Measurements from ENCODE around the gene PLPPR1.

Gene PLPPR1

DNA sequence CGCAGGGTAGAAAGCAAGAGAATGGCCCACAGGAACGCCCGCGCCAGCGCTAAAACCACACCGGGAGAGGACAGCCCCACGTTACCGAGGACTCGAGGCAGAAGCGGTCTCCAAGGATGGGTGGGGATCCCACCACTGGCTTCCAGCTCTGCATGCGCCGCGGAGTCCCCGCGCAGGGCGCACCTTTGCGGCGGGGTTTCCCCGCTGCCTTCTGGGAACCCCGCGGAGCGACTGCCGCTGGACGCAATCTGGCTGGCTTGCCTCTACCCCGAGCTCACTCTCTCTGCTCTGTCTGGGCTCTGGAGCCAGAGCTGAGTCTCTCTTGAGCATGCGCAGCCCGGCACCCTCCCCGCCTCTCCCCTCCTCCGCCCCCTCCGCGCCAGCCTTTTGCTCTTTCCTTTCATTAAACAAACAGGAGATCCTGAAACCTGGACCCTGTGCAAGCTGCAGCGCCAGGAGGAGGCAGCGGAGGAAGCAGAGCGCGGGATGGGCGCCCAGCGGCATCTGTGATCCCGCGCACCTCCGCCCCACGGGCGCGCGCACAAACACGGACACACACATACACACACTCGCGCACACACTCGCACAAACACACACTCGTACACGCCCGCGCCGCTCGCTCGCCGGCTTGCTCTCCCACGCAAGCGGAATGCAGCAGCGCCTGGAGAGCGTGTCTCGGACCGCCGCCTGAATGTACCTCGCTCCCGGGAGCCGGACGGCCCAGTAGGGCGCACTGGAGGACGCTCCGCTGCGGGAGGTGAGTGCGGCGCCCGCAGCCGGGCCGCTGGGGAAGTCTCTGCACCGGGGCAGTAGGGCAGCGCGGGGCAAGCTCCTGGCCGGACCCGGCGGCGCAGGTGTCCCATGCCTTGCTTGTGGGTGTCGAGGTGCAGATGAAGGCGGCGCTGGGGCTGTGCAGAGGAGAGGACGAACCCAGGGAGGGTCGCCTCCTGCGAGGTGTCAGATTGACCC, at the start of gene PLPPR1:
PLPPR1 (plus strand) TSS at position 382 of the 969 bp plus-strand sequence.
- TF ChIP-seq GATA2 (IDR thresholded peaks at IDR 0.05; ENCODE audit: low read depth, low read length) = no peak
- TF ChIP-seq GATA3 (IDR thresholded peaks at IDR 0.05; ENCODE audit: low read depth, low read length) = no peak

DNA sequence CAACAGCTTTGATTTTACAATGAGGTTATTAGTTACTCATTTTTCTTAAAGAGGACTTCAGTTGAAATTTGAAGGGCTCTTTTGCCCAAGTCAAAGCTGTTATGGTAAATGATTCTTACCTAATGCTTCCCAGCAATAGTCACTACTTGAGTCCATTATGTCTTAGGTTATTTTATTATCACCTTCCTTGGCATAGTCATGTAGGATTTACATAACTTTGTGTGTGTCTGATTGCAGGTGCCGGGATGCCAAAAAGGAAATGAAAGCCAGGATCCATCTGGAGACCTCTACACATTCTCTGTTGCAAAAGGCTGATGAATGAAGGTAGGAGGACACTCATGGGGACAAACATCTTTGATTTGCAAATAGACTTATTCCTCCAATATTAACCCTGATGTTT, 38.8 kb upstream of the PLPPR1 start:
- TF ChIP-seq GATA2 (IDR thresholded peaks at IDR 0.05; ENCODE audit: low read depth, low read length) (no peak), GATA3 (IDR thresholded peaks at IDR 0.05; ENCODE audit: low read depth, low read length) (no peak)

DNA sequence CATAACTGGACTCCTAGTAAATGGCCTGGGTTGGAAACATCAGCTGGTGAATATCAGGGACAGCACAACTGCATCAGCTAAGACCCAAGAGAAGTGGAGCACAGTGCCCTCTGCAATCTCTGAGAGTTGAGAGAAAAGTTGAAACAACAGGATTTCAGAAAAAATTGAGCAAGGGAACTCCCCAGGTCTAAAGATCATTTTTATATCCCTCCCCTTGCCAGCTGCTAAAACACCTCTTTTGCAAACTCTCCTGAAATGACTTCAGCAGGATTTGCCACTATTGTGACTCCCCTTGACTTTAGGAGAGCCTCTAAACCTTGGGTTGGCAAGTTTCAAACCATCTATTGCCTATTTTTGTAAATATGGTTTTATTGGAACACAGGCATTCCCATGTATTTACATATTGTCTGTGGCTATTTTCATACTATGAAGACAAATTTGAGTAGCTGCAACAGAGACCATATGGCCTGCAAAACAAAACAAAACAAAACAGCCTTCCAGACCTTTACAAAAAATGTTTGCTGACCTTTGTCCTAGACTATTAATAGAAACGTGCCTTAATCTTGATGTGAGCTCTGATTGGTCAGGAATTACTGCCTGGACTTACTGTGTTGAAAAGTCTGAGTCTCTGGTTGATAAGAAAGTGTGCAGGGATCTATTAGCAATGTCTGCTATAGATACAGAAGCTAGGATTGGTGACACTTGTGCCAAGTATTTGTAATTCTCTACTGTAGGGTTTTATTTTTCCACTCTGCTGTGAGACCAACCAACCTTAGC, 37.7 kb upstream of the PLPPR1 start:
- no peak for TF ChIP-seq GATA2 (IDR thresholded peaks at IDR 0.05; ENCODE audit: low read depth, low read length)
- no peak for TF ChIP-seq GATA3 (IDR thresholded peaks at IDR 0.05; ENCODE audit: low read depth, low read length)

DNA sequence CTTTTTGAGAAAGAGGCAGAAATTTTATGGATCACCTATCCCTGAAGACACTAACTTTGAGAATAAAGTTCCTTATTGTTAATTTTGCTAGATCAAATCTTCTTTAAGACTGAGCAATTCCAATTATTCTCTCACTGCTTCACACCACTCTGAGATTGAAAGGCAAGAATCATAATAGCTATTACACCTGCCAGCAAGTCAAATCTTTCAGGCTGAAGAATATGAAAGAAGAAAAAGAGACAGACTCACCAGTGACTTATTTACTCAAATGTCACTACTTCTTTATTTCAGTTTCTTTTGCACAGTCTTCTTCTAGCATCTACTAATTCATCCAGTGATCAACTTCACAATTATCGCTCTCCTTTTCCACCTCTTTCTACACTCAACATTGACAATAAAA, 35.9 kb upstream of the PLPPR1 start:
- TF ChIP-seq GATA2 (IDR thresholded peaks at IDR 0.05; ENCODE audit: low read depth, low read length) = no peak
- TF ChIP-seq GATA3 (IDR thresholded peaks at IDR 0.05; ENCODE audit: low read depth, low read length) = no peak

DNA sequence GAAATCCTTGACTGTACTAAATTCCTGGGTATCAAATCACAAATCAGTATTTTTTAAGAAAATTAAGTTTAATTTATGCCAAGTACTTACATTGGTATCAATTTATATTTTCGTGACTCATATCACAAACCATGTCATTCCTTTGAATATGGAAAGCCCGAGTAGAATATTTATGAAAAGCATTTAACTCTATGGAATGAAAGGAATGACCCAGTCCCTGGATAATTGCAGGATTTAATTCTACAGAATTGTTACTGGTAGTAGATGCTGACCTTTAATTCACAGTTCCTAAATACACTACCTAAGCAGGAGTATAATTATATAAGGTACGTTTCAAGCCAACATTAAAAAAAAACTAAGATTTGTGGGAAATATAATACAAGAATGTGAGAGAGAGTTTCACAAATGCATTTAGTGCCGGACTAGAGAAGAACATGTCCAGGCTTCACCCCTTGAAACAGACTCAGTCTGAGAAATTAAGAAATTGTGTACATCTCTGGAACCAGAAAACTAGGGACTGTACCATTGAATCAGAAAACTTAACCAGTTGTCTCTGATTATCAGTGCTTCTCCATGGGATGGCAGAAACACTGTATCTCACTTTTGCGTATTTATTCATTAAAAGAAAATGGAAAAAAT, 28.5 kb upstream of the PLPPR1 start:
- TF ChIP-seq GATA3 (IDR thresholded peaks at IDR 0.05; ENCODE audit: low read depth, low read length) (no peak), GATA2 (IDR thresholded peaks at IDR 0.05; ENCODE audit: low read depth, low read length) (no peak)

DNA sequence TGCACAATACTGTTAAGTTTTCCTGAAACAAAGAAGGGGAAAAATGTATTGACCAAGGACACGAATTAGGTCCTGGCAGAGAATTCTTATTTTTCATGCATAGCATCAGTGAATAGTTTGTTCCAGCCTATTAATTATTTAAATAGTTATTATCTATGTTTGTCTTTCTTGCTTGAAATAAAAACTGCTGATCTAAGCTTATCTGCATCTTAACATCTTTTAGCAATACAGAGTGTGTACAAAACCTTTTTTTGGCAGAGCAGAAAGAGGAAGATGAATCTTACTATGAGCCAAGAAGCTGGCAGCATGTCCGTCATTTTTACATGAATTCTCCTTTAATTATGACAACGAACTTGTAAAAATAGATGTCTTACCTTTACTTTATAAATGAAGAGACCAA, 23.3 kb upstream of the PLPPR1 start:
- TF ChIP-seq GATA2 (IDR thresholded peaks at IDR 0.05; ENCODE audit: low read depth, low read length) (no peak), GATA3 (IDR thresholded peaks at IDR 0.05; ENCODE audit: low read depth, low read length) (no peak)

DNA sequence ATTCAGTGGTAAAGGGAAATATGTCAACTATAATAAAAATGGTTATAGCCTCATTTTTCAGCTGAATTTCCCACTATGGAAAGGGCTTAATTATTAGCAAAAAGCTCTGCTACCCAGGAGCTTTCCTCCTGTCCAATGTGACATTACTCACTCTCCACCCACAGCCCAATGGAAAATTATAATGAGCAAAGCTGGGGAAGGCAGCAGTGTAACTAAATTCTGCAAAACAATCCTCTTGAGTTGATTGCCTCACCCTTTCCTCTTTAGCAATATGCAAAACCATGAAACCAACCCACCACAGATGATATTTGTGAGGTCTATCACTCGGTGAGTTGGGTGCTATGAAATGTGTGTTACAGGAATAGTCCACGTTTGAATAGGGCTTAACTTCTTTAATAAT, 14.0 kb upstream of the PLPPR1 start:
- no peak for TF ChIP-seq GATA3 (IDR thresholded peaks at IDR 0.05; ENCODE audit: low read depth, low read length)
- TF ChIP-seq GATA2 (IDR thresholded peaks at IDR 0.05; ENCODE audit: low read depth, low read length) = no peak

DNA sequence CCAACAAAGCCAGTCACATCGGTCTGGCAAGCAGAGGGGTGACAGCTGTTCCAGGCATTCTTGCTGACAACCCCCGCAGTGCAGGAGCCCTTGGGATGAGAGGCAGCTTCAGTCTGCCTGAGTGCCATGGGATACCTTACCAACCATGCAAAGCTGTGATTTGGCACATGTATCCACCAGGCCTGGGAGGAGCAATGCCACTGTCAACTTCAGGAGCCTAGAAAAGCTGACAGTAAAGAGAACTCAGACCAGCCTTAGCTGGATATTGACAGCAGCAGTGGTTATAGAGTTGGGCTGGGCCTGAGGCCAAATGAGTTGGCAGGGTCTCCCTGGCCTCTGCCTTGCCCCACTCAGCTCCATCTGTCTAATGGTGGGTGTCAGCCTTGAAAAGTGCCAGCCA, 10.1 kb upstream of the PLPPR1 start:
- no peak for TF ChIP-seq GATA2 (IDR thresholded peaks at IDR 0.05; ENCODE audit: low read depth, low read length)
- no peak for TF ChIP-seq GATA3 (IDR thresholded peaks at IDR 0.05; ENCODE audit: low read depth, low read length)

DNA sequence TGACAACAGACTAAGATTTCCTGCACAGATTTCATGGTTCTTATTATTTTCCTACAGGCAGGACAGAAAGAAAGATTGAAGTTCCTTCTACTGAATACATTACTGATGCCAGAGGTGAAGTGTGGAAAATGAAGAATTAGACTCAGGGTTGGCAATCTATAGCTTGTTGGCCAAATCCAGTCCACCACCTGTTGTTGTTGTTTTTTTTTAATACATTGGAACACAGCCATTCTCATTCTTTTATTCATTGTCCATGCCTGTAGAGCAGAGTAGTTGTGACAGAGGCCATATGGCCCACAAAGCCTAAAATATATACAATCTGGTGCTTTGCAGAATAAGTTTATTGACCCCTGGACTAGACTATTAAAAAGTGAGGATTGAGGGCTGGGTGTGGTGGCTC, 5.8 kb upstream of the PLPPR1 start:
- TF ChIP-seq GATA3 (IDR thresholded peaks at IDR 0.05; ENCODE audit: low read depth, low read length) (no peak), GATA2 (IDR thresholded peaks at IDR 0.05; ENCODE audit: low read depth, low read length) (no peak)

DNA sequence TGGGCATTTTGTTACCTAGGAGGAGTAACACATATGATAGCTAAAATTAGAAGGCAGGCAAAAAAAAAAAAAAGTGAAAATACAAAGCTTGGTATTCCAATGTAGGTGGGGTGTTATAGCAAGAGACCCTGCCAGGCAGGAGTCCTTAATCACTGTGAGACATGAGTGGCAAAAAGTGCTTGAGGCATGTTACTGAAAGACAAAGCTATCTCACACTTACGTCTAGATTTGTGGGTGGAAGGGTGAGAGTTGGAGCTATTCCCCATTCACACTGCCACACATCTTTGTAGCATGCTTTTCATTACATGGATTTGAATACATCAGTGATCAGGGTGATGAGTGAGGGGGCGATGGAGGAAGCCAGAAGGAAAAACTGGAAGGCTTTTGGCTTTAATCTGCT, 2.6 kb upstream of the PLPPR1 start:
- TF ChIP-seq GATA2 (IDR thresholded peaks at IDR 0.05; ENCODE audit: low read depth, low read length) = no peak
- no peak for TF ChIP-seq GATA3 (IDR thresholded peaks at IDR 0.05; ENCODE audit: low read depth, low read length)

DNA sequence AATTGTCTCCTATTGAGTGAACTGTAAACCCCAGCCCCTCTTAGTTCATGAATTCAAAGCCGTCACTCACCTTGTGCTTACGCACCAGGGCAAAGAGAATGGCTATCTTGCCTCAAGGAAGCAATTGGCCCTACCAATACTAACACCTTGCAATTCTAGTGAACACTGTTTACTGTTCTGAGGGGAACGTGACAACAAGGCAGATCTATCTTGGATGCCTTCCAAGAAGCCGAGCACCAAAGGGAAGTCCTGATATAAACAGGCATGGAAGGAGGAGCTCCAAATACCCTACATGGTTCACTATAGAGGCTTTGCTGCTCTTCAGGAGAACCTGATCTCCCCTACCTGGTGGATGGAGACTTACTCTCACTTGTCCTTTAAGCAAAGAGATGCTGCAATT, 1.7 kb upstream of the PLPPR1 start:
- TF ChIP-seq GATA2 (IDR thresholded peaks at IDR 0.05; ENCODE audit: low read depth, low read length) = no peak
- no peak for TF ChIP-seq GATA3 (IDR thresholded peaks at IDR 0.05; ENCODE audit: low read depth, low read length)

DNA sequence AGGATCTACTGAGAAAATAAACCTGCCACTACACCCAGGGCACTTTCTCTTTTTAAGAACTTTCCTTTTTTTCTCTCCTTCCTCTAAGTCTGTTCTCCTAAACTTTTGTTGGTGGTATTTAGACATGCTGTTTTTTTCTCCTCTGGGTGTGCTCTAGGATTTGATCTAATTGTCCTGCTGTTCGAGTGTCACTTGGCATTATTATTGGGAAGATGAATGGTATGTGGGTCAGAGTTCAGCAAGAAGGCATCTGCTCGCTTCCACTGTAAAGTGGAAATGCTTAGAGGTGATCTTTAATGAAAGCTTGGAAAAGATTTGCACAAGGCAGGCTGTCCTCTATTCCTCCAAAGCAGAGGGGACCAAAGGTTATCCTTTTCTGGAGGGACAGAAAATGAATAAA, 1.3 kb upstream of the PLPPR1 start:
- TF ChIP-seq GATA2 (IDR thresholded peaks at IDR 0.05; ENCODE audit: low read depth, low read length) (no peak), GATA3 (IDR thresholded peaks at IDR 0.05; ENCODE audit: low read depth, low read length) (no peak)

DNA sequence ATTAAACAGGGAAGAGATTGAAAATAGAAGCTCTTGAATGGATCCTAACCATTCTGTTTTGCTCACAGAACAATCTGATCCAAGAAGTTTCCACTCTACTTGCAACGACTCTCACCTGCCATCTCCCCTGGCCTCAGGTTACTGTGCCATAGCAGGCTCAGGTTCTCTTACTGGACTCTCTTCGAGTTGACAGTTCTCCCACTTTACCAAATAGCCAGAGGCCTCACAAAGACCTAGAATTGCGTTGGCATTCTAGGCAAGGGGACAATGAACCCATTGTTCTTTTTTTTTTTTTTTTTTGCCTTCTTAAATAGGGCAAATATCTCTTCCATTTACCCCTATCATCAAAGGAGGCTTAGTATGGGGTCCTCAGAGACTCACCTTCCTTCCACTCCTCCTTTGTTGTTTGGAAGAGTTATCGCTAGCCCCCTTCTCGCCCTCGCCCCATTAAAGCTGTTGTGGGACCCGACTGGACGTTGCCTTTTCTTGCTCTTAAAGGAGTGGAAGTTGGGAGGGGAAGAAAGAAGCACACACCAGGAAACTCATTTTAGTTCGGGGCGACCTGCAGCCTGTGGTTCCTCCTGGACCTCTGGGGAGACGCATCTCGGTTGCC, 688 bp upstream of the PLPPR1 start:
- no peak for TF ChIP-seq GATA2 (IDR thresholded peaks at IDR 0.05; ENCODE audit: low read depth, low read length)
- TF ChIP-seq GATA3 (IDR thresholded peaks at IDR 0.05; ENCODE audit: low read depth, low read length) = no peak
